ENCODE data around the gene TMEM53. TPM values are rescaled to one million over a fixed set of nuclear protein-coding genes. Genes with fewer than 3 reads are reported as not detected.
"Not testable (repeated sequence)": the region's sequence is repeated elsewhere in the genome, so short reads cannot be mapped to it uniquely, and the experiment has no call there.

The TMEM53 gene
- total RNA-seq, 1 donor from 2014 or later: 11.8 TPM

DNA sequence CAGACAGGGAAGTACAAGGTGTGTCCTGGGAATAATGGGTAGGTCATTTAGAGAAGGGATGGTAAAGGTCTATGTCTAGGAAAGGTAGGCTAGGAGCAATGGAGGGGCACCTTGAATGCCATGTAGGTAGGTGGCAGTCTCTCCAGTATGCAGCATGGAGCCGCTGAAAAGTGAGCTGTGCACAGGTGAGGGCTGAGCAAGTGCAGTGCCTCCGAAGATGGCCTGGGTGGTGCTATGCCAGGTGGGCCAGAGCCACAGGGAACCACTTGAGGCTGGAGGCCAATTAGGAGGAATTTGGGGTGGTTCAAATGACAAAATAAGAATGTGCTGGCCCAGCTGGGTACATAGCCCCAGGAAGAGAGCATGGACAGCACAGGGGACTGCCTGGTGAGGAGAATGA is 31.7 kb upstream of the TMEM53 start:
- H3K27ac Mint-ChIP-seq: no peak overlapping the region
- TF ChIP-seq, protein P1, sequence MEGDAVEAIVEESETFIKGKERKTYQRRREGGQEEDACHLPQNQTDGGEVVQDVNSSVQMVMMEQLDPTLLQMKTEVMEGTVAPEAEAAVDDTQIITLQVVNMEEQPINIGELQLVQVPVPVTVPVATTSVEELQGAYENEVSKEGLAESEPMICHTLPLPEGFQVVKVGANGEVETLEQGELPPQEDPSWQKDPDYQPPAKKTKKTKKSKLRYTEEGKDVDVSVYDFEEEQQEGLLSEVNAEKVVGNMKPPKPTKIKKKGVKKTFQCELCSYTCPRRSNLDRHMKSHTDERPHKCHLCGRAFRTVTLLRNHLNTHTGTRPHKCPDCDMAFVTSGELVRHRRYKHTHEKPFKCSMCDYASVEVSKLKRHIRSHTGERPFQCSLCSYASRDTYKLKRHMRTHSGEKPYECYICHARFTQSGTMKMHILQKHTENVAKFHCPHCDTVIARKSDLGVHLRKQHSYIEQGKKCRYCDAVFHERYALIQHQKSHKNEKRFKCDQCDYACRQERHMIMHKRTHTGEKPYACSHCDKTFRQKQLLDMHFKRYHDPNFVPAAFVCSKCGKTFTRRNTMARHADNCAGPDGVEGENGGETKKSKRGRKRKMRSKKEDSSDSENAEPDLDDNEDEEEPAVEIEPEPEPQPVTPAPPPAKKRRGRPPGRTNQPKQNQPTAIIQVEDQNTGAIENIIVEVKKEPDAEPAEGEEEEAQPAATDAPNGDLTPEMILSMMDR (IDR thresholded peaks at IDR 0.05; ENCODE audit: unreplicated experiment): no peak
- peaks cover 4% of the 10 kb centered on the region for H3K9me3 Mint-ChIP-seq (ENCODE audit: low read depth)
- H3K36me3 Mint-ChIP-seq (ENCODE audit: insufficient read depth): peaks cover 5% of the 10 kb centered on the region
- DNase-seq (ENCODE audit: low spot score, unreplicated experiment): no peak
- H3K4me3 Mint-ChIP-seq (ENCODE audit: low read depth): no peak overlapping the region
- H3K4me1 Mint-ChIP-seq (ENCODE audit: low read depth): peaks cover 4% of the 10 kb centered on the region
- peaks cover 22% of the 10 kb centered on the region for H3K27me3 Mint-ChIP-seq

DNA sequence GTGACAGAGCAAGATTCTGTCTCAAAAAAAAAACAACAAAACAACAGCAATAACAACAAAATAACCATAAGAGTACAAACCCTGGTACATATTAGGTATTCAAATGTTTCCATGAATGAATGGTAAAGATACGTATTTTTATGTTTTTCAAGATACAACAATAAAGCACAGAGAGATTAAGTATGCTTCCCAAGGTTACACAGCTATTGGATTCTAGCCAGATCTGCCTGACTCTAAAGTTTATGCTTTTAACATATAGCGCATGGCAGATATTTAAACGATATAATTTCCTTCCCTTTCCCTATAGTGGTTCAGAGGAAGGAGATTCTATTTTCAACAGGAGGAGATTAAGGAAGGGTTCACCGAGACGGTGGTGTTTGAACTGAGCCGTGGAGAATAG is 31.2 kb upstream of the TMEM53 start:
- peaks cover 19% of the 10 kb centered on the region for H3K27me3 Mint-ChIP-seq
- peaks cover 4% of the 10 kb centered on the region for H3K9me3 Mint-ChIP-seq (ENCODE audit: low read depth)
- no peak overlapping the region for H3K4me3 Mint-ChIP-seq (ENCODE audit: low read depth)
- H3K27ac Mint-ChIP-seq: no peak overlapping the region
- peaks cover 3% of the 10 kb centered on the region for H3K36me3 Mint-ChIP-seq (ENCODE audit: insufficient read depth)
- H3K4me1 Mint-ChIP-seq (ENCODE audit: low read depth): peaks cover 7% of the 10 kb centered on the region
- DNase-seq (ENCODE audit: low spot score, unreplicated experiment): no peak
- TF ChIP-seq, protein P1 (IDR thresholded peaks at IDR 0.05; ENCODE audit: unreplicated experiment): no peak

DNA sequence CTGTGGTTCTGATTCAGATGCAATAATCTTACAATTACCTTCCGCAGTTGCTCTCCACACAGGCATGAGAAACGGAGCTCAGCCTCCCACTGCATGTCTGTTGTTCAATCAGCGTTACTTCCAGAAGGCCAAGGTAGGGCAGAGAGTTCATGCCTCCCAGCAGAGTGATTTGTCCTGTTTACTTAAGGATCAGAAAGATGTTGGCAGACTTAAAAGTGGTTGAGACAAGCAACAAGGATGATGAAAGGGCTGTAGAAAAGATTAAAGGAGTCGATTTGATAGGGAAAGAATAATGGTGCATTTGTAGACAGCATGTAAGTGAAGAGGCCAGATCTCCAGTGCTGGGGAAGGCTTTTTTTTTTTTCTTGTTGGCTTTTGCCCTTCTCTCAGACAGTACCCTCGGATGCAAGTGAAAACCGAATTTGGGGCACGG is 26.9 kb upstream of the TMEM53 start:
- Mint-ChIP-seq H3K4me1 (ENCODE audit: low read depth) (peaks cover 7% of the 10 kb centered on the region), H3K27me3 (peaks cover 9% of the 10 kb centered on the region), H3K36me3 (ENCODE audit: insufficient read depth) (no peaks in the 10 kb centered on the region), H3K4me3 (ENCODE audit: low read depth) (no peak overlapping the region), H3K9me3 (ENCODE audit: low read depth) (no peaks in the 10 kb centered on the region), H3K27ac (no peak overlapping the region)
- DNase-seq (ENCODE audit: low spot score, unreplicated experiment): no peak
- TF ChIP-seq, protein P1 (IDR thresholded peaks at IDR 0.05; ENCODE audit: unreplicated experiment): no peak

DNA sequence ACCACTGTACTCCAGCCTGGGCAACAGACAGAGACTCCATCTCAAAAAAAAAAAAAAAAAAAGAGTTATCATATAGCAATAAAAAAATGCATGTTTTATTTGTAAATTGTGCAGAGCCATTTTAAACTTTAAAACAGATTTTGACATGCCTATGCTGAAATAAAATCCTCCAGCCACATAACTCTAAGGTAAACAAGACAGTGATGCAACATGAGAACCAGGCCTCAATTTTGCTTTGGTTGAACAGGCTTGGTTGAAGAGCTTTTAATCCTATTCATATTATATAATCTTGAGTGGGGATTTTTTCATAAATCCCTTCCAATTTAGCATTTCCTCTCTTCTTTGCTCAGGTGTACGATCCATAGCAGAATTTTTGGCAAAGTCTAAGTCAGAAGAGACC is 26.3 kb upstream of the TMEM53 start:
- Mint-ChIP-seq H3K27me3 (peaks cover 7% of the 10 kb centered on the region), H3K27ac (no peak overlapping the region), H3K36me3 (ENCODE audit: insufficient read depth) (no peaks in the 10 kb centered on the region), H3K9me3 (ENCODE audit: low read depth) (no peaks in the 10 kb centered on the region), H3K4me3 (ENCODE audit: low read depth) (no peak overlapping the region), H3K4me1 (ENCODE audit: low read depth) (peaks cover 7% of the 10 kb centered on the region)
- DNase-seq (ENCODE audit: low spot score, unreplicated experiment): no peak
- TF ChIP-seq, protein P1 (IDR thresholded peaks at IDR 0.05; ENCODE audit: unreplicated experiment): no peak

DNA sequence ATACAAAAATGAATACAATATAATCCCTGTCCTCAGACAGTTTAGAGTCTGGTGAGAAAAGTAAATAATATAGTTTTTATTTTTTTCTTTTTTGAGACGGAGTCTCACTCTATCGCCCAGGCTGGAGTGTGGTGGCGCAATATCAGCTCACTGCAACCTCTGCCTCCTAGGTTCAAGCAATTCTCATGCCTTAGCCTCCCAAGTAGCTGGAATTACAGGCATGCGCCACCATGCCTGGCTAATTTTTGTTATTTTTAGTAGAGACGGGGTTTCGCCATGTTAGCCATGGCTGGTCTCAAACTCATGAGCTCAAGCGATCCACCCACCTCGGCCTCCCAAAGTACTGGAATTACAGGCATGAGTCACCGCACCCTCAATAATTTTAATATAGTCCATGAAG is 25.1 kb upstream of the TMEM53 start:
- H3K4me1 Mint-ChIP-seq (ENCODE audit: low read depth); H3K27ac Mint-ChIP-seq; H3K4me3 Mint-ChIP-seq (ENCODE audit: low read depth); DNase-seq (ENCODE audit: low spot score, unreplicated experiment); H3K36me3 Mint-ChIP-seq (ENCODE audit: insufficient read depth); H3K27me3 Mint-ChIP-seq; H3K9me3 Mint-ChIP-seq (ENCODE audit: low read depth): not testable (repeated sequence)

DNA sequence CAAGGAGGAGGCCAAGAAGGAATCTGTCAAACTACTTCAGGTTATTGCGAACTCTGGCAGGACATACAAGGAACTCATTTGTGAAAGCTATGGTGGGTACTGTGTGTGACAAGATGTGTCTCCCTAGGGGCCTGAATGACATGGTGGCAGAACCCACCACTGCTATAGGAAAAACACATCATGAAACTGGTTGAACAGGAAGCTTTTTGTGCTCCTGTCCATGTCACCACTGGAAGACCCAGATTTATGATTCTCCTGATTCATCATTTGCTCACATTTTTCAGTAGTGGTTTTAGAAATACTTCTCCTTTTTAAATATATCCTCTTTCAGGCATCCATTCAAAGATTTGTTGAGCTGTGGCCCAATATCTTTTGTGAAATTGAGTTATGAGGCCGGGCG is 23.9 kb upstream of the TMEM53 start:
- no peak overlapping the region for H3K4me3 Mint-ChIP-seq (ENCODE audit: low read depth)
- H3K4me1 Mint-ChIP-seq (ENCODE audit: low read depth): peaks cover 7% of the 10 kb centered on the region
- TF ChIP-seq, protein P1 (IDR thresholded peaks at IDR 0.05; ENCODE audit: unreplicated experiment): no peak
- no peaks in the 10 kb centered on the region for H3K9me3 Mint-ChIP-seq (ENCODE audit: low read depth)
- DNase-seq (ENCODE audit: low spot score, unreplicated experiment): no peak
- H3K27ac Mint-ChIP-seq: no peak overlapping the region
- peaks cover 6% of the 10 kb centered on the region for H3K27me3 Mint-ChIP-seq
- no peaks in the 10 kb centered on the region for H3K36me3 Mint-ChIP-seq (ENCODE audit: insufficient read depth)

Measured in progenitor cell of endocrine pancreas (in vitro differentiated cells).